NCI-H345 treated with DMSO at 0.1 percent for 48 hours (cell line): Measurements from ENCODE around the gene PHACTR3.
"Not testable (repeated sequence)": the region's sequence is repeated elsewhere in the genome, so short reads cannot be mapped to it uniquely, and the experiment has no call there.

Experiments
- DNase-seq: peaks from one replicate; lab custom pipeline; 2025; ENCODE audit not compliant: unreplicated experiment; lab: John Stamatoyannopoulos, UW

The PHACTR3 gene

GRCh38 chr20:59618585-59618984 lies 14.2 kb downstream of the PHACTR3 start:
- not testable (repeated sequence) for DNase-seq

GRCh38 chr20:59620860-59621505 lies 16.6 kb downstream of the PHACTR3 start:
- DNase-seq, result no peak

GRCh38 chr20:59622496-59622895 lies 18.2 kb downstream of the PHACTR3 start:
- DNase-seq, result no peak

- DNase-seq, result no peak
Measured at GRCh38 chr20:59623133-59623532, 18.8 kb downstream of the PHACTR3 start.

- no peak for DNase-seq
Measured at GRCh38 chr20:59623583-59623982, 19.2 kb downstream of the PHACTR3 start.

- DNase-seq, result no peak
Measured at GRCh38 chr20:59624401-59624800, 20.1 kb downstream of the PHACTR3 start.

GRCh38 chr20:59625214-59625922 lies 21.0 kb downstream of the PHACTR3 start:
- no peak for DNase-seq

GRCh38 chr20:59627298-59627697 lies 23.0 kb downstream of the PHACTR3 start:
- DNase-seq, result no peak

GRCh38 chr20:59628171-59628570 lies 23.8 kb downstream of the PHACTR3 start:
- no peak for DNase-seq

GRCh38 chr20:59629141-59630045 lies 25.1 kb downstream of the PHACTR3 start:
- no peak for DNase-seq

GRCh38 chr20:59630526-59630925 lies 26.2 kb downstream of the PHACTR3 start:
- no peak for DNase-seq

GRCh38 chr20:59631751-59632540 lies 27.6 kb downstream of the PHACTR3 start:
- DNase-seq, result no peak

GRCh38 chr20:59632541-59633113 lies 28.3 kb downstream of the PHACTR3 start:
- no peak for DNase-seq

- no peak for DNase-seq
Measured at GRCh38 chr20:59633656-59634251, 29.4 kb downstream of the PHACTR3 start.

GRCh38 chr20:59634435-59635005 lies 30.2 kb downstream of the PHACTR3 start:
- no peak for DNase-seq

GRCh38 chr20:59636766-59637370 lies 32.5 kb downstream of the PHACTR3 start:
- DNase-seq, result no peak

- DNase-seq, result no peak
Measured at GRCh38 chr20:59640267-59640666, 35.9 kb downstream of the PHACTR3 start.

- no peak for DNase-seq
Measured at GRCh38 chr20:59643615-59644061, 39.3 kb downstream of the PHACTR3 start.

GRCh38 chr20:59644371-59644939 lies 40.1 kb downstream of the PHACTR3 start:
- no peak for DNase-seq
